ENCODE measurements around the gene RANBP3L.
A peak's percentile ranks its signal among the peaks of the same experiment; 100 is the strongest.

Gene RANBP3L

DNA sequence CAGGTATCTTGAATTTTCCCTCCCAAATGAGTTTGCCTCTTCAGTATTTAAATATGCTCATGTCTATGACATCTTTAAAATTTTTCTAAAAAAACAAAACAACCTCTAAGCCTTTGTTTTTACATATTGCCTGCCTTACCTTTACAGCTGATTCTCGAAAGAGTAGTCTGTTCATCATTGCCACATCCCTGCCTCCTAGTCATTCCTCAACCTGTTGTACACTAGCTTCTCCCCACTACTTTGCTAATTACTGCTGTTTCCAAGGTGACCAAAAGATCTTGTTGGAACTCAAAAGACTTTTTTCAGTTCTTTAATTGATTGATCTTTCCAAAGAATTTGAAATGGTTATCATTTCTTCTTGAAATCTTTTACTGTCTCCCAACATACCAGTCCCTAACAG lies 58.0 kb downstream of the RANBP3L start:
- no peak for DNase-seq (ENCODE audit: low spot score)

DNA sequence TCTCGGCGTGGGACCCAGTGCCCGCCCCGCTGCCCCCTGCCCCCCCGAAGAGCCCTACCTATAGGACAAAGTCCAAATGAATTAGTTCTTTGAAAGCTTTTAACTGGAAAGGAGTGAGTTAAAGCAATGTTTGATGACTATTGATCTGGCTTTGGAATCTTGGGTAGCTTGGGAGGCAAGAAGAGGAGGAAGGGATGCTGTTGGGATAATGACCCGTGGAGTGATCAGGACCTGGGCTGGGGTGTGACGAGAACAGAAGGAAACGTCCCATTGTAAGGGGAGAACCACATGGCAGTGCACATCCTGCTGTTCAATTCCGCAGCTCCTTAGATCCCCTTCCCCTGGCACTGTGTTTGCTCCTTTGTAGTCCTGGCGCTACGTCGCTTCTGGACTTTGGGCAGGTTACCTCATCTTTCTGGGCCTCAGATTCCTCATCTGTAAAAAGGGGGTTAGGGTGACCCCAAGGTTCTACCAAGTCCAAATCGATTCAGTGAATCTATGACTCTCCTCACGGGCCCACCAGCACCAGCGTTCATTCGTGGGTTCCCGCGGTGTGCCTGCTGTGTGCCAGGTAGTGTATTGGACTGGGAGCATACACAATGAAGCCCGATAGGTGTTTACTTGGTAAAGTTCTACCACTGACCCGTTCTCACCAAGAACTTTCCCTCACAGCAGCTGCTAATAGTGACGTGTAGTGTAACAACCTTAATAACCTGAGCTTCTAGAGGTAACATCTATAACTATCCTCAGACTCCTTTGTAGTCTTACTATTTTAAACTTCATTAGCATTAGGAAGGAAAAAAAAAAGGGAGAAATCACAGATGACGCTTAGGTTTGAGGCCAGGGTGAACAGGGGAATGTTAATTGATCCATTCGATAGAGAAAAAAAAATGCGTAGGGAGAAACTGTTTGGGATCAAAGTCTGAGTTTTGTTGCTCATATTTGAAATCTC lies 58.9 kb downstream of the RANBP3L start:
- no peak for DNase-seq (ENCODE audit: low spot score)

DNA sequence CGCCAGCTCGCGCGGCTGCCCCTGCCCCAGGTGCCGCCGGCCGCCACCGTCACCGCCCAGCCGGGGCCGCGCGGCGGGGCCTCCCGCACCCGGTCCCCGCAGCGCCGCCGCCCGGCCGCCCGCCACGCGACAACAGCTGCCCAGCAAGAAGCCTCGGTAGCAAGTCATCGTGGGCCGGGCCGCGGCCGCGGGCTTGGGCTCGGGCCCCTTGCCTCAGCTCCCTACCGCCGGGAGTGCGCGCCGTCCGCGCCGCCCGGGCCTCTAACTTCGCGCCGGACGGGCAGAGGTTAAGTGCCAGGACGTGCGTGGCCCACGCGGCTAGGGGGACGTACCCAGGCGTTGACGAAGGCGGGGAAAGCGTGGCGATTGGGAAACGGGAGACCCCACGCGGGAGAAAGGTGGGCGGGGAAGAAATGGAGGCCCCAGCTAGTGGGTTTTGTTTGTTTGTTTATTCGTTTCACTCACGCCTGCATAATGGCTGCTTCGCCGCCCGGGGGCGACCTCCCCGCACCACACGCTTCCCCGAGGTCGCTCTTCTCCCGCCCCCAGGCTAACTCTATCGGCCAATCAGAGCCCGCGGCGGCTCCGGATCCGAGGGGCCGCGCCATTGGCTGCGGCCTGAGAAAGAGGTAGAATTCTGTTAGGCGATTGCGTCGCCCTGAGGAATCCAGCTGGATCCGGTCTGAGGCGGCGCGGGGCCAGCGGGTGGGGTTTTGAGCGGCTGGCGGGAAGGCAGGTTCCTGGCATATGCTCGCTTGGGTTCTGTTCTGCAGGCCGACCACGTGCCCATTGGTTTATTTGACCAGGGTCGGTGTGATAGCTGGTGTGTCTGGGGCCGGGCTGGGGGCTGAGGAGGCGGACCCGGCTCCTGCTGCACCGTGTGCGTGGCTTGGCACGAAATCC lies 59.8 kb downstream of the RANBP3L start, which contains the start of gene NADK2:
TSS of gene NADK2 (minus strand) at position 295 of the 903 bp plus-strand sequence. CDS start at position 168, 127 bp downstream.
- DNase-seq (ENCODE audit: low spot score): peak; percentile 95

- peak; percentile 56 for DNase-seq (ENCODE audit: low spot score)
These were observed 60.7 kb downstream of the RANBP3L start for GRCh38 chr5:36240779-36241630.

- DNase-seq (ENCODE audit: low spot score): no peak
These were observed 62.1 kb downstream of the RANBP3L start for GRCh38 chr5:36239370-36240293.

DNA sequence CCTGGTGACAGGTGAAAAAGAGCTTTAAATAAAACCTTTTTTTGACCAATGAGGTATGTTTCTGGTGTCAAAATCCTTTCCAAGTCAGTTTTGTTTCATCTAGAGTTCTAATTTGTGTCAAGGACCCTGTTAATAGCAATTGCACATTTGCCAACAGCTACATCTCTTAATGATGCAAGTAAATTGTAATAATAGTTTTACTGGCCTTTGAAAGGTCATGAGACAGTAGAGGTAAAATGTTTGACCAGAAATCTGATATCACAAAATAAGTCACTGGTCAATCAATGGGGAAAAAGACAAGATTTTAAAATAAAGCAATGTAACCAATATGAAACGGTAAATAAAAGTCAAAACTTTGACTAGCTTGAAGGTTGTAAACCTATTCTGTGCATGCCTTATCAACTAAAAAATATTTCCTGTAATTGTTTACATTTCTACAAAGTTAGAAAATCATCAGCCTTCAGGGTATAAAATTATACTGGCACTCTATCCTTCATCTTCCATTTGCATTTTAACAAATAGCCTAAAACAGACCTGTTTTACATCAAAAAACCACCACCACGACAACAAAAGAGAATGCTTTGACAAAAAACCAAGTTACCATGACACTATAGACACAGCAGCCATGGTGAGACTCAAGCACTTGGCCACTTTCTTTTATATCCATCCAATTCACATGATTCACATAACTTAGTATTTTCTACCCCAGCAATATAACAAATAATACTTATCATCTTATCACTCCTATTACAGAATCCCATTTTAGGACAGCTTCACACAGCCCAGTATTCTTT lies 63.0 kb downstream of the RANBP3L start:
- DNase-seq (ENCODE audit: low spot score): no peak

DNA sequence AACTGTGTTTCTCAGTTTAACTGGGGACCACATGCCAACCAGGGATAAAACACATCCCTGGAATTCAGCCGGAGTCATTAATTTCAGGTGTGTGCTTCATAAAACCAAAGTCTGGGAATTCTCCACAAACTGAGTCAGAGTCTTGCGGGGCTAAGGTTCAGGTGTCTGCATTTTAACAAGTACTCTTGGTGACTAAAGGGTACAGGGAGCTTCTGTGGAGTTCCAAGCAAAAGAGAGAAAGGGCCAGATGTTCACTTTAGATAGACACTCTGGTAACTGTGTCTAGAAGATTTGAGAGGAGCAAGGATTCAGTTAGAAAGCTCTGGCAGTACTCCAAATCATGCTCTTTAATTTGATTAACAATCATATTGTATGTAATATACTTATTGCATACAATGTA lies 64.0 kb downstream of the RANBP3L start:
- DNase-seq (ENCODE audit: low spot score): no peak

GRCh38 chr5:36236801-36237200 lies 64.9 kb downstream of the RANBP3L start:
- DNase-seq (ENCODE audit: low spot score): no peak

DNA sequence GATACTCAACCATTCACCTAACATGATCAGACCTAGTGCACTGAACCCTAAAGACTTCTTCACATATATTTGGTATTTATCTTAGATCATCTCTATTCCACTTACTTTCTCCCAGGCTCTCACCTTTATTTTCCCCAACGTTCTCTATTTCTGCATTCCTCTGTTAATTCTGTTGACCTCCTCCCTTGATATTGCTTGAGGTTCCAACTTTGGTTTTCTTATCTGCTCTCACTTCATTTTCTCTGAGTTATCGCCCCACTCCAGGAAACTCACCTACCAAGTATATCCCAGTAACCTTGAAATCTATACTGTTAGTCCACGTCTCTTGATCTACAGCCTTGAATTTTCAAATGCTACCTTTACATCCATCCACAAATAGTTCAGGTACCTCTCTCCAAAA lies 69.2 kb downstream of the RANBP3L start:
- DNase-seq (ENCODE audit: low spot score): no peak

DNA sequence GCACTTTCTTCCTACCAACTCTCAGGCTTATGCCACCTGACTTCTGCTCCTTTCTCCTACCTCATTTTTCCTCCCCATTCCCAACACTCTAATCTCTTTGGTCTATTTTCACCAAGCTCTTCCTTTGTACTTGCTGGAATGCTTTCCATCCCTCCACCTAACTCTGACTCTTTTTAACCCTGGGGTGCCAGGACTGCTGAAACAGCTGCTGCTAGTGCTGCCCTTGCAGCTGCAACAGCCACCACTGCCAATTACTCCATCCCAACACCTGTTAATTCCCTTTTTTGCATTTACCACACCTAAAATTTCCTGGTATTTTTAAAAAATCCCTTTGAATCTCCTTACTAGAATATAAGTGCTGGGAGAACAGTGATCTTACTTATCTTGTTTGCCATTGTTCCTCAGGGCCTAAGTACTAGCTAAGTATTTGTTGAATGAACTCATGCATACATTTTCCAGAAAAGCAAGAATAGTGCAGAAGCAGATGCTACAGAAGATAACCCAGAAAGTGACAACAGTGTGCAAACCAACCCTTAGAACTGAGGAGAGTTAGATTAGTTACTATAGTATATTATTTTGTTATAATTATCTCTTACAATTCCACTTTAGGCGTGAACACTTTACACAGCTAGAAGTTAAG lies 71.4 kb downstream of the RANBP3L start:
- no peak for DNase-seq (ENCODE audit: low spot score)

- DNase-seq (ENCODE audit: low spot score): no peak
These were observed 73.2 kb downstream of the RANBP3L start for GRCh38 chr5:36228505-36228904.

GRCh38 chr5:36227046-36227445 lies 74.7 kb downstream of the RANBP3L start:
- DNase-seq (ENCODE audit: low spot score): no peak

- DNase-seq (ENCODE audit: low spot score): no peak
These were observed 79.1 kb downstream of the RANBP3L start for GRCh38 chr5:36222620-36223019.

DNA sequence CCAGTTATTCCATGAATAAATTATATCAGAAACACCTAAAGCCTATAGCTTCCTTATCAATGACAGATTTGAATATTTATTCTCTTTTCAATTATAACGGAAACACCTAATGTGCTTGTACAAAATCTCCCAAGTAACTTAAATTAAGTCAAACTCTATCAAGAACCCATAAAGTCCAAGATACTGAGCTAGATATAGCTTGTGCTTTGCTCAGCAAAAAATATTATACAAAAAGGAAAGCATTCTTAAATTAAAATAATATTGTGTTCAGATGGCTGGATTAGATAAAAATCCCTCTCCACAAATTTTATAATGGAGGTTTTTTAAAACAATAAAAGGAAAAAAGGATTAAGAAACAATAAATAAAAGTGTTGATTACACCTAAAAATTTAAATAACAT lies 83.7 kb downstream of the RANBP3L start:
- DNase-seq (ENCODE audit: low spot score): no peak

GRCh38 chr5:36217567-36217966 lies 84.1 kb downstream of the RANBP3L start:
- no peak for DNase-seq (ENCODE audit: low spot score)

GRCh38 chr5:36215910-36216309 lies 85.8 kb downstream of the RANBP3L start:
- DNase-seq (ENCODE audit: low spot score): no peak

- DNase-seq (ENCODE audit: low spot score): no peak
These were observed 87.3 kb downstream of the RANBP3L start for GRCh38 chr5:36214436-36214835.

GRCh38 chr5:36209664-36210063 lies 92.0 kb downstream of the RANBP3L start:
- DNase-seq (ENCODE audit: low spot score): no peak

GRCh38 chr5:36208786-36209185 lies 92.9 kb downstream of the RANBP3L start:
- DNase-seq (ENCODE audit: low spot score): no peak
